Measurements from ENCODE around the gene AOAH.

- TF ChIP-seq, protein P1, sequence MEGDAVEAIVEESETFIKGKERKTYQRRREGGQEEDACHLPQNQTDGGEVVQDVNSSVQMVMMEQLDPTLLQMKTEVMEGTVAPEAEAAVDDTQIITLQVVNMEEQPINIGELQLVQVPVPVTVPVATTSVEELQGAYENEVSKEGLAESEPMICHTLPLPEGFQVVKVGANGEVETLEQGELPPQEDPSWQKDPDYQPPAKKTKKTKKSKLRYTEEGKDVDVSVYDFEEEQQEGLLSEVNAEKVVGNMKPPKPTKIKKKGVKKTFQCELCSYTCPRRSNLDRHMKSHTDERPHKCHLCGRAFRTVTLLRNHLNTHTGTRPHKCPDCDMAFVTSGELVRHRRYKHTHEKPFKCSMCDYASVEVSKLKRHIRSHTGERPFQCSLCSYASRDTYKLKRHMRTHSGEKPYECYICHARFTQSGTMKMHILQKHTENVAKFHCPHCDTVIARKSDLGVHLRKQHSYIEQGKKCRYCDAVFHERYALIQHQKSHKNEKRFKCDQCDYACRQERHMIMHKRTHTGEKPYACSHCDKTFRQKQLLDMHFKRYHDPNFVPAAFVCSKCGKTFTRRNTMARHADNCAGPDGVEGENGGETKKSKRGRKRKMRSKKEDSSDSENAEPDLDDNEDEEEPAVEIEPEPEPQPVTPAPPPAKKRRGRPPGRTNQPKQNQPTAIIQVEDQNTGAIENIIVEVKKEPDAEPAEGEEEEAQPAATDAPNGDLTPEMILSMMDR (IDR thresholded peaks at IDR 0.05; ENCODE audit: low read depth, low read length, poor library complexity, severe bottlenecking): no peak
- no peak for TF ChIP-seq EZH2phosphoT487 (IDR thresholded peaks at IDR 0.05; ENCODE audit: borderline replicate concordance, low read length)
Observed at GRCh38 chr7:36621396-36621795, 102.9 kb downstream of the AOAH start.

Measured in DOHH2 (cell line).